GM19035 (cell line): Measurements from ENCODE around the gene BFSP1.
A peak's percentile ranks its signal among the peaks of the same experiment; 100 is the strongest.

Experiments used
- ATAC-seq: cut with Tn5 transposase; IDR thresholded peaks from one replicate; pipeline ENCODE4 v1.9.1; 2021; ENCODE audit not compliant: unreplicated experiment

The BFSP1 gene

DNA sequence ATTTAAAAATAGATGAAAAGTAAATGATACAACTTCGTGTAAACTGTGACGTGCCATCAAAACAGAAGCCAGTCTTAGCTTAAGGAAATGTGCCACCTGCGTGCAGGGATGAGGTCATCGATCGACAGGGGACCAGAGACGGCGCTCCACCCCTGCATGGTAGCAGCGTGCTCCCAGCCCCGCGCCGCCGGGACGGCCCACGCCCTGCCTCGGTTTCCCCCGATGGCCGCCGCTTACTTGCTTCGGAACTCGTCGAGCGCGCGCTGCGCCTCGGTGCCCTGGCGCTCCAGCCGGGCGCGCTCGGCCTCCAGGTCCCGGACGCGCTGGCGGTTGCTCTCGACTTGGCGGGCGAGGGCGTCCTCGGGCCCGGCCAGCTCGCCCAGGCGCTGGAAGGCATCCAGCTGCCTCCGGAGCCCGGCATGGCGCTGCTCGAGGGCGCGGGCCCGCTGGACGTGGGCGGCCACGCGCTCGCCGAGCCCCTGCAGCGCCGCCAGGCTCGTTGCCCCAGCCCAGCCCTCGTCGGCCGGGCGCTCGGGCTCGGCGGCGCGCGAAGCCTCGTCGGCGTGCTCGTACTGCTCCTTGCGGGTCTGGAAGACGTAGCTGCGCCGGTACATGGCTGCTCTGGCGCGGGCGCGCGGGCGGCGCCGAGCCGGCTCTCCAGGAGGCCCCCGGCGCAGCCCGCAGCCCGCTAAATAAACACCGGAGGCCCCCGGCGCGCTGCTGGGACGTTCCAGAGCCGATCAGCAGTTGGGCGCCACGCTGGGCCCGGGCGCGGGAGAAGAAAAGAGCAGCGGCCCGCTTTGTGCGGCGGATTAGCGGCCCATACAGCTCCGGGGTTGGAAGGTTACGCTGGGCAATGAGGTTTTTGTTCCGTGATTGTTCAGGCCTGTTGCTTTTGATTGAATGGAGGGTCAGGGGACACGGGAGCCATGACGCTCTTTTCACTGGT lies at the start of gene BFSP1:
Gene BFSP1, minus strand, starts transcription at position 664 of the 949 bp plus-strand sequence. Its CDS starts 50 bp downstream, at position 614.
- ATAC-seq: no peak

DNA sequence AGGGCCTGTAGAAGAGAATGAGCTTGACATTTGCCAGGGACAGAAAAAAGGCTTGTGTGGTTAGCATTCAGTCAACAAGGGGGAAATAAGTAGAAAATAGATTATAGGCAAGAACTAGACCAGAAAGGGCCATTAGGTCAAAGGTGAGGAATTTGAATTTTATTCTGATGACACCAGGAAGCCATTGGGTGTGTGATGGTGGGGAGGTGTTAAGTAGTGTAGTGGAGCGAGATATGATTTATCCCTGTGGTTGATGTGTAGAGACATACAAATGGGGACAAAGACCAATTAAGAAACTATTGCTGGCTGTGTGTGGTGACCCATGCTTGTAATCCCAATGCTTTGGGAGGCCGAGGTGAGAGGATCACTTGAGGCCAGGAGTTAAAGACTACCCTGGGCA lies 49.7 kb upstream of the BFSP1 start:
- ATAC-seq: no peak

DNA sequence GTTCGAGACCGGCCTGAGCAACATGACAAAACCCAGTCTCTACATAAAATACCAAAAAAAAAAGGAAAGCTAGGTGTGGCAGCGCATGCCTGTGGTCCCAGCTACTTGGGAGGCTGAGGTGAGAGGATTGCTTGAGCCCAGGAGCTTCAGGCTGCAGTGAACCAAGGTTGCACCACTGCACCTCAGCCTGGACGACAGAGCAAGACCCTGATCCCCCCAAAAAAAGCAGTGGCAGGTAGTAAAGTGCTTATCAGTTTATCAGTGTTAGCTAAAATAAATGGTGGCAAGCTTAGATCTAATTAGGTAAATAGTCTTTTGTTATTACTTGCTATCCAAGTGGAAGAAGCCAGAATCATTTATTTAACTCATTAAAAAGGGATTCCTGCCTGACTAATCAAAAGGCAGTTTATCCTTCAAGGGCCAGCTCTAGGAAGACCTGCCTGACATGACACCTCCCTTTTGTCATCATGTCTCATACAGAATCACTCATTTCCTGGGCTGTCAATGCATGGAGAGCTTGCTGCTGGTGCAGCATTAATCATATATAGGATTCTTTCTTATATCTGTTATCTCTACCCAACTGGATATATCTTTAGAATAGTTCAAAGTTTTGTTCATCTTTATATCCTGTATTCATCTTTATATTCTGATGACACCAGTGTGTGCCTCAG lies 48.3 kb upstream of the BFSP1 start:
- no peak for ATAC-seq

DNA sequence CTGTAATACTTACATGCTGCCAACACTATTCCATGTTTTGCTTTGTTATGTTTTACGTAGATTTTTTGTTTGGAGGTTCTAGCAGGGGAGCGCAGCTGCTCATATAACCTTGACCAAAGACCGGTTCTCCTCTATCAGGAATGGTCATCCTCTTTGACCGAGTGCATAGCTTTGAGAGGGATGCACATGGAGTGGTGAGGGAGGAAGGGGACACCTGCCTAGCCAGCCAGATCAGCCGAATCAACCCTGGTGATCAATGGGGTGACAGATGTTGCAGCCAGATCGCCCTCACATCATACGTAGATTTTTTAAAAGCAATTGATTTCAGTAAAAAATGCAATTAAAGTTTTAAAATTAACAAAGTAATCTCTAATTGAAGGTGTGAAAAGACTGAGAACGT lies 45.0 kb upstream of the BFSP1 start:
- no peak for ATAC-seq

DNA sequence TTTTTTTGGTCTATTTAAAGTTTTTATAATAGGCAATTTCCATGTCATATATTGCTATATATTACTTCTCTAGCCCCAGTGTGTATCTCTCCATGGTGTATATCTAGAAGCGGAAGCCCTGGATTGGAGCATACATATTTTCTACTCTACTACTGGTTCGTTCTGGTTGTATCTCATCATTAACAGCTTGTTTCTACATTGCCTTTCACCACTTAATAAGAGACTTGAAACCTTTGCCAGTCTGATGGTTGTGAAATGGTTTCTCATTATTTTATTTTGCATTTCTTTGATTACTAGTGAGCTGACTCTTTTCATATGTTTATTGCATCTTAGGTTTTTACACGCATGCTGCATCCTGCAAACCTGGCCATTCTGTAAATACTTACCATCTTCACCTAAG lies 42.3 kb upstream of the BFSP1 start:
- ATAC-seq: no peak

DNA sequence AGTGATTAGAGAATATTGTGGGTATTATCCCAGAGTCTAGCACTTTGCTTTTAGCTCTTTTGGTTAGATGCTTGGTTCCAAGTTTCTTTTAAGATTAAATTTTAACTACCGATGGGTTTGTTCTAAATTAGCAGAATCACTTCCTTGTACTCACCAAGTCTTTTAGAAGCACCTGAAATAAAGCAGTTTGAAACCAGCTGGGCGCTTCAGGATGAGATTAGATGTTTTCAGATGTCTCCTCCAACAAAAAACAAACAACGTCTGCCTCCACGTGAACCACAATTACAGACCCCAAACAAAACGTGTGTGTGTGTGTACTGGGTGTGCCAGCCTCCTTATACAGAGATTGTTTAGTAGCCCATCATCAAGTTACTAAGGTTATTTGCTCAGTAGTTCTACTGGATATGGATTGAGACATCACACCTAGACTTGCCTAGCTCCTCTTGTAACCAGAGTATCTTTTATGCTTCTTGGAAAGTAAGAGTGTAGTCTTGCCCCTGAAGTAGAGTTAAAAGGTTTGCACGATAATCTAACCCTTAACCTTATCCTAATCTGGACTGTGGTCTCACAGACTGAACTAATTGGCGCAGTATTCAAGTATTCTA lies 41.0 kb upstream of the BFSP1 start:
- no peak for ATAC-seq

DNA sequence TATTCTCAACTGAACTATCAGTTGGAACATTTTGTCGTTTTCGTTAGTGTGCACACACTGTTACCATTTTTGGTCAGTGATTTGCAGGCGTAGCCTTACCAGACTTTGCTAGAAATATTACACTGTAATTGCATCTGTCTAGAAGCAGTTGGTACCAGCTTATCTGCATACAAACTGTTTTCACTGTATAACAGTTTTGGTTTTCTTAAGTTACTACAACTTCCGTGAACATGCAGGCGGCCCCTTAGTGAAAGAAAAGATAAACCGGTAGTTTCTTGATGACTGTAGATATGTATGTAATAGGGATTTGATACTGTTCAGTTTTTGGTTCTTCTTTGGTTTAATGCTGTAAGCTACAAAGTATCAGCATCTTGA lies 40.0 kb upstream of the BFSP1 start:
- ATAC-seq: peak; percentile 24

DNA sequence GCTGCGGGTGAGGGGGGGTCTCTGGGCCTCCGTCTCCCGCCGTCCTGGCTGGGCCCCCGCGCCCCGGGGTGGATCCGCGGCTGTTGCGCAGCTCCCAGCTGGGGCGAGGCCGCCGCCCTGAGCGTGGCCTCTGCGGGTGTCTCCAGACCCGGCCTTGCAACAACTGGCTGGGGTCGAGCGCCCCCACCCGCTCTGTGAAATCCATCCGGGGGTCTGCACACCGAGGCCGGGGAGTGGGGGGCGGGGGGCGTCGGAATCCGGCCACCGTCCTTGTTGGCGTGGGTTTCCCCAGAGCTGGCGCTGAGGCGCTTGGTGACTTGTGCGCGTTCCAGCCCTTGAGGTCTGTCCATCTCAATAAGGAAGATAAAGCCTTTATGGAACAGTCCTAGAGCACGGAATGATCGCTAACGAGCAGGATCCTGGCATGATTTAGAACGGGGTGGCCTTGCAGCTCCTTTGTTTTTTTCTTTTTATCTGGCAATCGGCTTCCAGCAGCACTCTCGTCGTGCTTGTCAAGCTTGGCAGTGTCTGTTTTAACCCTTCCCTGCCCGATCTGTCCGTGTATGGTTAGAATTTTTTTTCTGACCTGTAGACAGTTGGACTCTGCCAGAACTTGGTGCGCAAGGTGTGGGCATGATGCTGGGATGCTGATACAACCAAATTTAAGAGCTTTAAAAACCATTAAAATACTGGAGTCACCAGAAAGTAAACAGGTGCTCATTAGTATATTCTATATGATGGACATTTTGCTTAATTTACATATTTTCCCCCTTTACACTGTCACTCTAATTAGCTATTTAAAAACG lies 39.4 kb upstream of the BFSP1 start:
- peak; percentile 43 for ATAC-seq

DNA sequence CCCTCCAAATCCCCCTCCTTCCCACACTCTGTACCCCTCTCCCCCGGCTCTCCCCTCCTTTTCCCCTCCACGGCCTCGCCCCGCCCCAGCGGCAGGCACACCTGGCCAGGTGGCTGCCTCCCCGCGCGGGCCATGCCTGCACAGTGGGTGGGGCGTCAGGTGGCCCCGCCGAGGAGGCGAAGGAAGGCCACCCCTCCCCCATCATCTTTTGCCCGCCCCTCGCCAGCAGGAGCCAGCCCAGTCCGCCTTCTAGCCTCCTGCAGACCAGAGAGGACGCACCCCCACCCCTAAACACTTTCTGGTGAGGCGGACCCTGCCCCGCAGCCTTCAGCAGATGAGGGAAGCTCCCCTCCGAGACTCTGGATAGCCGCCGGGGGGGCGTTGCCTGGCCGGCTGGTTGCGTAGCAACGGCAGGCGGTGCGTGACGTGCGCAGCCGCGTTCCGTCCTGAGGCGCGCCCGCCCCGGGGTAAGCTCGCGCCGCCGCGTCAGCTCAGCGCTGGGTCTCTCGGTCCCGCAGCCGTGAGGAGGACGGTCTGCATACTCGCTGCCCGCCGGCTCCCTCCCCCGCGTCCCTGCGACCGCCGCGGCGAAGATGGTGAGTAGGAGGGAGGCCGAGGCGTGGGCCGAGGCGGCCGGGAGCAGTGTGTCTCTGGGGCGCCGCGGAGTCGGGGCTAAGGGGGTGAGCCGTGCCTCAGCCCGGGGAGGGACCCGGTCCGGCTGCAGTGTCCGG lies 38.6 kb upstream of the BFSP1 start, which contains the start of gene DSTN:
Gene DSTN, plus strand, starts transcription at position 460 of the 731 bp plus-strand sequence. Its CDS starts 134 bp downstream, at position 594.
- ATAC-seq: peak; percentile 90

DNA sequence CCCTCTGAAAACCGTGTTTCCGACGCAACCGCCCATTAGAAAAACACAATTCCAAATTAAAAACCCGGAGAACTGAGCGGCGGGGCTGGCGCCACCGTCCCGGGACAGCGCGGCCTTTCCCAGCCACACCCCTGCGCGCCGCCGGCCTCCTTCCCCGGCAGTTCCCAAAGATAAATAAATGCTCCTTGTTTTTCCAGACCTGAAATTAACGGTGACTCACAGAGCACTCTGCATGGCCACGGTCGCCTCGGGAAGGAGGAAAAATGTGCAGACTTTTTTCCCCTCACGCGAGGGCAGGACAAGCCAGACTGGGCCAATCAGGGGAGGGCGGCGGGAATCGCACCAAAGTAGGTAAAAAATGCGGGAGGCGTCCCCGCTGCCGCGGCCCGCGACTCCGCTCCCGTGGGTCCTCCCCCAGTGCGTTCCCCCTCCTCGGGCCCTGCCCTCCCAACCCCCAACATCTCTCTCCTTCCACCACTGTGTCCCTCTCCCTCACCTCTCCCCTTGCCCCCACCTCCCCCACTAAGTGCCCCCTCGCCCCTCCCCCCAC lies 37.9 kb upstream of the BFSP1 start:
- ATAC-seq: no peak

DNA sequence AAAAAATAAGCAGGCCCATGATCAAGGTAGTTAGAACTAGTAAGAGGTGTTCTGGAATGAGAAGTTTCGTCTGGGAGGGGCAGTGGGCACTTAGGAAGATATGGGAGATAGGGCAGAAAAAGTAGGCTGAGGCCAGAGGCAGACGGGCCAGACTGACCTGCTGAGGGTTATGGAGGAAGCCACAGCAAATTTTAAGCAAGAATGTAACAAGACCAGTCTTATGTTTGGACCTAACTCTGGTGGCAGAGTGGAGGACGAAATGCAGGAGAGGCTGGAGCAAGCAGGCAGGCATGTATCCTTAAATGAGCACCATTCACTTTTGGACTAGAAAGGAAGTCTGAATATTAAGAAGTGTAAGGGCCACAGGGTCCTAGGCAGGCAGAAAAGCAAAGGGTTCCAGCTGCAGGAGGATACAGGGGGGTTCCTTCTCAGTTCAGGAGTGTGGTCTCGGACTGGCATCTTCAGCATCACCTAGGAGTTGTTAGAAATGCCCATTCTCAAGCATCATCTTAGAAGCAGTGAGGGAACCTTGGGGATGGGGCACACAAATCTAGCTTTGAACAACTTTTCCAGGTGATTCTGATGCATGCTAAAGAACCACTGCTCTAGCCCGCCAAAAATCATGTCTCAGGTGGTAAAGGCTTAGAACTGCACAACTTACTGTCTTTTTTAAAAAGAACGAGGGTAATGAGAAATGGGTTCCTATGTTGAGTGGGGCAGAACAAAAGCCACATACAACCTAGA lies 37.0 kb upstream of the BFSP1 start:
- no peak for ATAC-seq

DNA sequence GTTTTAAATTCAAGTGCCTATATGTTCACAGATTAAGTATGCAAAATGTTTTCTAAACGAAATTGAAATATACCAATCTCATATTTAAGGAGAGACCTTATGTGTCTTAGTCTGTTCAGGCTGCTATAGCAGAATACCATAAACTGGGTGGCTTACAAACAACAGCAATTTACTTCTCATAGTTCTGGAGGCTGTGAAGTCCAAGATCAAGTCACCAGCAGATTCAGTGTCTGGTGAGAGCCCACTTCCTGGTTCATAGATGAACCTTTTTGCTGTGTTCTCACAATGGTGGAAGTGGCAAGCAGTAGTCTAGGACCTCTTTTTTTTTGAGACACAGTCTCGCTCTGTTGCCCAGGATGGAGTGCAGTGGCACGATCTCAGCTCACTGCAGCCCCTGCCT lies 35.2 kb upstream of the BFSP1 start:
- no peak for ATAC-seq

DNA sequence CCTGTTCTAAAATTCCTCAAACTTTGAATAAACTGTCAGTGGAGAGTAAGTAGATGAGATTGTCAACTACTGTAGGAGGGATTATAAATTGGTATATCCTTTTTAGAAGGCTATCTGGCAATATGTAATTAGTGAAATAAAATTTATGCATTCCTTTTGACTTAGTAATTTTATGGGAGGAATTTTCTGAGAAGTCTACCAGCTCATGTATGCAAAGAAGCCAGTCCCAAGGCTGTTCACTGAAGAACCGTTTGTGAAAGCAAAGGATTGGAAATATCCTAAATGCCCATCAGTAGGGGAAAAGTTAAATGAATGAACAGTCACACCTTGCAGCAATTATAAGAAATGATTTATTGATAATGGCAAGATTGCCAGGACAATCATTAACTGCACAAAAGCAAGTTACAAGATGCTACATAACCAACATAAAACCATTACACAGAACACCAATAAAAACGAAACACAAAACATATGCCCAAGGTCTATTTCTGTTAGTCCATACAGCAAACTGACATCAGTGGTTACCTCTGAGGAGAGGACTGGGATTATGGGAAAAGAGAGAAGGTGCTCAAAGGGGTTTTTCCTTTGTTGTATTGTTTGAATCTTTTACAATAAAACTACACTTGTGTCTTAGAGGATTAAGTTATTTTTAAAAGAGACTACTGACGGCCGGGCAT lies 34.1 kb upstream of the BFSP1 start:
- no peak for ATAC-seq

DNA sequence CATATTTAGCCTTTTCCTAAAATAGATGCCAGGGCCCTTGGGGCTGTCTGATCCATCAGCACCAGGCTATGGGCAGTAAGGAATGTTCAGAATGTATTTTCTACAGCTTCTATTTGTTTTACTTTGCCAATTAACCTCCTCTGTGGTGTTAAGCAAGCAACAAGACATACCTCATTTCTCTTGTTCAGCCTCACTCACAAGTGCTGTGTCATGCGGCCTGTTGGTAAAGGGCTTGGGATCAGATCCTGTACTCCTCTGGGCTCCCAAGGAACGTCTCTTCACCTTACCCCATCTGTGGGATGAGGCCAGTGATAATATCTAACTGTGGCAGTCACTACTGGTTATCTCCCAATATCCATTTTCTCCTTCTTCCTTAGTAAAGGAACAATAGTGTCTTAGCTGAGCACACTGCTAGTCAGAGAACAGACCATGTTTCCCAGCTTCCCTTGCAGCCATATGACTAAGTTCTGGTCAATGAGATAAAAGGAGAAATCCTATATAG lies 31.7 kb upstream of the BFSP1 start:
- no peak for ATAC-seq

DNA sequence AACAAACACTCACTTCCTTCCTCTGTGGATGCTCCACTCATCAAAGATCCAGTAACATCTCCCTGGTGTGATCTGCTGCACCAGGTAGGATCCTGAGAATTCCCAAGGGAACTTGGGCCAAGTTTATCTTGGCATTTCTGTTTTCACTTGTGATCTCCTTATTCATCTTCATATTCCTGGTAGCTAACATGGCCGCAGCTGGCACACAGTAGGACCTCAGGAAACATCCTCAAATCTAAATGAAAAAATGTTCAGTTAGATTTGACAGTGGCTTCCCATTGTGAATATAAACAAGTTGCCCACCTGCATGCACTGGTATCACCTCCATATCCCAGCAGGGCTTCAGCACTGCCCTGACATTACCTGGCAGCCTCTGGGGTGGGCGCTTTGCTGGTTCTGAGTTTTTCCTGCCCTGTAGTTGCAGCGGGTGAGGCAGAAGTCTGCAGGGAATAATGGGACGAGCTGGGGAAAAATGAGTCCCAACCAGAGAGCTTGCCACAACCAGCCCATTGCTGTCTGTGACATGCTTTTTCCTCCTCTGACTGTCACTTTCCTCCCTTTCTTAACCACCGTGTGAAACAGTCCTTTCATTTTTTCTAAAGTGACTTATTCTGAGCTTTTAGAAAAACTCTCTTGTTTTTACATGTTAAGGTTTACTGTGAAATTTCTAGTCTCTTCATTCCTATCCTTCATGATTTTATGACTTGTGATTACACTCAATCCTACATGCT lies 29.3 kb upstream of the BFSP1 start:
- ATAC-seq: no peak

DNA sequence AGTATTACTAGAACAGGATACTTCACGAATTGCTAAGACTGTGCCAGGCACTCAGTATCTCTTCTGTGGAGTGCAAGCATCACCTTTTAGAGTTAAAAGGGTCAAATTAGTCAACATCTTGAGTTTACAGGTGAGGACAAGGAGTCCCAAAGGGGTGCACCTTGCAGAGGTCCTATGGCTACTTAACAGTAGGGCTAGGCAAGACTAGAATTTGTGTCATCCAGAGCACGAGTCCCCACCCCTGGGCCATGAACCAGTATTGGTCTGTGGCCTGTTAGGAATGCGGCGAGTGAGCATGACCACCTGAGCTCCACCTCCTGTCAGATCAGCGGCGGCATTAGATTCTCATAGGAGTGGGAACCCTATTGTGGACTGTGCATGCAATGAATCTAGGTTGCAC lies 28.2 kb upstream of the BFSP1 start:
- ATAC-seq: no peak

DNA sequence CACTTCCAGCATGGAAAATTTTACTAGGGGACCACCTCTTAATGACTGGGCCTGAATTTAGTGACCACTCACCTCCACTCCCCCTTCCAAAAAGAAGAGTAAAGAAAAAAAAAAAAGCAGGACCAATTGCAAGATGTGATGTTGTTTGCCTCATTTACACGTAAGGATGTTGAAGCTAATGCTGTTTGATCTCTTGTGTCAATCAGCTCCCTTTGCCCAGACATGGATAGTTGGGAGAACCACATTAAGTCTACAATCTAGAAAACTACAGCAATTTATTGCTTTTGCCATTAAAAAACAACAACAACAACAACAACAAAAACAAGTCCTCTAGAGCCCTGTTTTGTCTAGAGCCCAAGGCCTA lies 27.7 kb upstream of the BFSP1 start:
- no peak for ATAC-seq
